SK-N-SH treated with all-trans-retinoic acid at 6 μM for 48 hours (cell line): ENCODE results near the gene PPT1.
A peak's percentile ranks its signal among the peaks of the same experiment; 100 is the strongest.
"Not testable (repeated sequence)": the region's sequence is repeated elsewhere in the genome, so short reads cannot be mapped to it uniquely, and the experiment has no call there.

Source experiments
- ATAC-seq: fragments of 200-7000 bp; cut with Tn5 transposase; 3 replicates; pipeline ENCODE4 v1.9.1; 2020; ENCODE audit warnings: mild to moderate bottlenecking, moderate library complexity
- ARNTL ChIP-seq: fragments of 450-650 bp; formaldehyde crosslinking; IDR thresholded peaks from 2 replicates; pipeline ENCODE4 v1.5.0; 2020; ENCODE audit warnings: low read depth, mild to moderate bottlenecking, moderate library complexity, borderline replicate concordance
- BACH2 ChIP-seq: fragments of 250-450 bp; sonication (Bioruptor Pico); IDR thresholded peaks from 2 replicates; pipeline ENCODE4 v1.9.0; 2021; ENCODE audit warnings: mild to moderate bottlenecking, borderline replicate concordance
- CSDC2 ChIP-seq: fragments of 250-450 bp; sonication (Bioruptor Pico); IDR thresholded peaks from 2 replicates; pipeline ENCODE4 v1.5.0; 2020; ENCODE audit warnings: mild to moderate bottlenecking, moderate library complexity
- CSRNP3 ChIP-seq: fragments of 250-450 bp; sonication (Bioruptor Pico); IDR thresholded peaks from 2 replicates; pipeline ENCODE4 v1.5.1; 2021; ENCODE audit warnings: mild to moderate bottlenecking, moderate library complexity
- ESRRG ChIP-seq: fragments of 250-450 bp; sonication (Bioruptor Pico); IDR thresholded peaks from 2 replicates; pipeline ENCODE4 v1.6.1; 2021; ENCODE audit warnings: mild to moderate bottlenecking
- GLIS3 ChIP-seq: fragments of 250-450 bp; sonication (Bioruptor Pico); IDR thresholded peaks from 2 replicates; pipeline ENCODE4 v1.5.0; 2020; ENCODE audit warnings: mild to moderate bottlenecking, moderate library complexity
- ISL1 ChIP-seq: fragments of 250-450 bp; sonication (Bioruptor Pico); IDR thresholded peaks from 2 replicates; pipeline ENCODE4 v2.1.2; 2022; ENCODE audit warnings: mild to moderate bottlenecking, moderate library complexity
- OSR1 ChIP-seq: fragments of 250-450 bp; sonication (Bioruptor Pico); IDR thresholded peaks from 2 replicates; pipeline ENCODE4 v1.8.0; 2022; ENCODE audit warnings: moderate library complexity, mild to moderate bottlenecking, inconsistent platforms
- PATZ1 ChIP-seq: fragments of 250-450 bp; sonication (Bioruptor Pico); IDR thresholded peaks from 2 replicates; pipeline ENCODE4 v1.8.0; 2020; ENCODE audit warnings: mild to moderate bottlenecking, moderate library complexity, borderline replicate concordance
- POU6F1 ChIP-seq: fragments of 250-450 bp; sonication (Bioruptor Pico); IDR thresholded peaks from 2 replicates; pipeline ENCODE4 v1.8.0; 2021; ENCODE audit warnings: low read depth, mild to moderate bottlenecking, moderate library complexity, borderline replicate concordance
- PPARA ChIP-seq: fragments of 250-450 bp; sonication (Bioruptor Pico); IDR thresholded peaks from 2 replicates; pipeline ENCODE4 v1.5.0; 2020; ENCODE audit warnings: mild to moderate bottlenecking, borderline replicate concordance
- RARB ChIP-seq: fragments of 250-450 bp; sonication (Bioruptor Pico); IDR thresholded peaks from 2 replicates; pipeline ENCODE4 v1.8.0; 2021; ENCODE audit warnings: mild to moderate bottlenecking, moderate library complexity
- SNAI2 ChIP-seq: fragments of 250-450 bp; sonication (Bioruptor Pico); IDR thresholded peaks from 2 replicates; pipeline ENCODE4 v1.5.0; 2020; ENCODE audit warnings: mild to moderate bottlenecking, moderate library complexity
- TCF4 ChIP-seq: fragments of 250-450 bp; sonication (Bioruptor Pico); IDR thresholded peaks from 2 replicates; pipeline ENCODE4 v1.8.0; 2021; ENCODE audit warnings: mild to moderate bottlenecking, moderate library complexity, borderline replicate concordance
- TOX ChIP-seq: fragments of 250-450 bp; sonication (Bioruptor Pico); IDR thresholded peaks from 2 replicates; pipeline ENCODE4 v1.8.0; 2021; ENCODE audit warnings: mild to moderate bottlenecking, moderate library complexity, borderline replicate concordance
- TSHZ2 ChIP-seq: fragments of 250-450 bp; sonication (Bioruptor Pico); IDR thresholded peaks from 2 replicates; pipeline ENCODE4 v1.5.0; 2020; ENCODE audit warnings: mild to moderate bottlenecking, moderate library complexity
- ZC3H10 ChIP-seq: fragments of 250-450 bp; sonication (Bioruptor Pico); IDR thresholded peaks from 2 replicates; pipeline ENCODE4 v1.5.1; 2021; ENCODE audit warnings: mild to moderate bottlenecking, moderate library complexity
- ZFP3 ChIP-seq: fragments of 250-450 bp; sonication (Bioruptor Pico); IDR thresholded peaks from 2 replicates; pipeline ENCODE4 v1.5.0; 2020; ENCODE audit warnings: mild to moderate bottlenecking, moderate library complexity
- ZFP30 ChIP-seq: fragments of 450-650 bp; formaldehyde crosslinking; IDR thresholded peaks from 2 replicates; pipeline ENCODE4 v1.5.0; 2022; ENCODE audit warnings: mild to moderate bottlenecking, moderate library complexity
- ZNF565 ChIP-seq: fragments of 450-650 bp; formaldehyde crosslinking; conservative IDR thresholded peaks from 2 replicates; pipeline ENCODE4 v1.5.0; 2020; ENCODE audit warnings: low read depth, mild to moderate bottlenecking, moderate library complexity
- ZNF70 ChIP-seq: fragments of 450-650 bp; formaldehyde crosslinking; IDR thresholded peaks from 2 replicates; pipeline ENCODE4 v1.5.0; 2020; ENCODE audit warnings: mild to moderate bottlenecking, moderate library complexity
- ZNF8 ChIP-seq: fragments of 450-650 bp; formaldehyde crosslinking; IDR thresholded peaks from 2 replicates; pipeline ENCODE4 v1.5.0; 2020; ENCODE audit warnings: mild to moderate bottlenecking, moderate library complexity

Gene PPT1

GRCh38 chr1:40039245-40039756 is 57.8 kb downstream of the PPT1 start:
- ATAC-seq = peak; percentile 0
- TF ChIP-seq OSR1 (CRISPR knock-in tag) (no peak), CSDC2 (CRISPR knock-in tag) (no peak), TCF4 (CRISPR knock-in tag) (no peak), ZC3H10 (CRISPR knock-in tag) (no peak), ZFP30 (CRISPR knock-in tag) (no peak), POU6F1 (CRISPR knock-in tag) (no peak), CSRNP3 (no peak), ZNF8 (CRISPR knock-in tag) (no peak), ESRRG (no peak), SNAI2 (CRISPR knock-in tag) (no peak), ZFP3 (CRISPR knock-in tag) (no peak), BACH2 (CRISPR knock-in tag) (no peak), ISL1 (CRISPR knock-in tag) (no peak), PPARA (CRISPR knock-in tag) (no peak), ZNF565 (no peak), TSHZ2 (CRISPR knock-in tag) (no peak), PATZ1 (CRISPR knock-in tag) (no peak), TOX (CRISPR knock-in tag) (no peak), ZNF70 (CRISPR knock-in tag) (no peak), GLIS3 (CRISPR knock-in tag) (no peak)

GRCh38 chr1:40038697-40039096 is 58.4 kb downstream of the PPT1 start:
- TF ChIP-seq ARNTL (CRISPR knock-in tag) = no peak
- no peak for TF ChIP-seq GLIS3 (CRISPR knock-in tag)
- no peak for TF ChIP-seq SNAI2 (CRISPR knock-in tag)
- TF ChIP-seq POU6F1 (CRISPR knock-in tag) = no peak
- no peak for TF ChIP-seq CSRNP3
- no peak for TF ChIP-seq ZNF70 (CRISPR knock-in tag)
- TF ChIP-seq TOX (CRISPR knock-in tag) = no peak
- TF ChIP-seq BACH2 (CRISPR knock-in tag) = no peak
- TF ChIP-seq CSDC2 (CRISPR knock-in tag) = no peak
- TF ChIP-seq ZNF8 (CRISPR knock-in tag) = no peak
- no peak for TF ChIP-seq TSHZ2 (CRISPR knock-in tag)
- no peak for TF ChIP-seq ZFP30 (CRISPR knock-in tag)
- no peak for TF ChIP-seq ZNF565
- no peak for TF ChIP-seq RARB (CRISPR knock-in tag)
- TF ChIP-seq ZC3H10 (CRISPR knock-in tag) = no peak
- no peak for TF ChIP-seq ISL1 (CRISPR knock-in tag)
- TF ChIP-seq TCF4 (CRISPR knock-in tag) = no peak
- ATAC-seq = no peak

- ATAC-seq = not testable (repeated sequence)
Measured at GRCh38 chr1:40037254-40037653, 59.8 kb downstream of the PPT1 start.
